Measurements from ENCODE around the gene GPR27. TPM values are rescaled to one million over a fixed set of nuclear protein-coding genes. Genes with fewer than 3 reads are reported as not detected.

Gene GPR27
- total RNA-seq, 1 experiment from 2014 or later, result 15.5 TPM

DNA sequence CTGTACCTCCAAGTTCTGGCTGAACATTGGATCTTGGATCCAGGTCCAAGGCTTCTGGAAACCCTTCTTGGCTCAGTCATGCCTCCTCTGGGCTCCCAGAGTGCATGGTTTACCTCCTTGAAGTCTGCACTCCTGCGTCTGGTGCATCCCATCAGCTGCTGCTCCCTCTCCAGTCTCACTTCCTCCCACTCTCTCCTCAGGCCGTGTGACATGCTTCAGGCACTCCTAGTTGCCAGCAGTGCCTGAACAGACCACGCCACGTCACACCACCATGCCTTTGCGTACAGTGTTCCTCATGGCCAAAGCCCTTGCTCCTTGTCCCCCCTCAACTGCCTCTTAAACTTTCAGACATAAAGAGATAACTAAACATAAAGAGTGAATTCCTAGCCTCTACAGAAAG lies 5.7 kb downstream of the GPR27 start:
- H2BK5ac ChIP-seq (ENCODE audit: insufficient read length, low read length), result no peak overlapping the region
- Mint-ChIP-seq H3K27me3 (ENCODE audit: low read depth) (peaks cover 22% of the 10 kb centered on the region), H3K4me3 (no peak overlapping the region), H3K36me3 (ENCODE audit: insufficient read depth in 1 of 3, low read depth in 3 of 3) (peaks cover 0 to 4% (median 2%) of the 10 kb centered on the region in 3 experiments; a peak in 3 of 7 replicates), H3K9me3 (no peaks in the 10 kb centered on the region; a peak in 1 of 5 replicates), H3K27ac (no peak overlapping the region), H3K4me1 (peaks cover 11 to 12% of the 10 kb centered on the region in 2 experiments)
- no peaks in the 10 kb centered on the region for H3K79me1 ChIP-seq (ENCODE audit: insufficient read depth, low read depth, low read length, poor library complexity, severe bottlenecking)
- no CpG with 5 or more reads among the region's 5 CpGs for WGBS (ENCODE audit: extremely low coverage, insufficient read length, low lambda C conversion rate)
- peaks cover 4% of the 10 kb centered on the region for H3K23me2 ChIP-seq (ENCODE audit: insufficient read length, low read depth, low read length, poor library complexity, severe bottlenecking)
- H3K4me1 ChIP-seq (ENCODE audit: insufficient read depth, low read length), result no peaks in the 10 kb centered on the region
- H3K56ac ChIP-seq (ENCODE audit: insufficient read length, low read depth, low read length), result no peak overlapping the region
- no peak overlapping the region for H4K5ac ChIP-seq (ENCODE audit: insufficient read length, low read depth, low read length)
- no peak overlapping the region for H2BK12ac ChIP-seq (ENCODE audit: insufficient read length, low read depth, low read length)
- H3K9ac ChIP-seq (ENCODE audit: extremely low read depth, insufficient read length, low read length), result no peak overlapping the region
- no peaks in the 10 kb centered on the region for H4K20me1 ChIP-seq (ENCODE audit: control insufficient read depth, insufficient read depth, insufficient read length)
- H3K4ac ChIP-seq (ENCODE audit: low read depth, low read length), result no peak overlapping the region
- H2AFZ ChIP-seq (ENCODE audit: low read length), result no peak overlapping the region
- no peak overlapping the region for H2AK5ac ChIP-seq (ENCODE audit: insufficient read length, low read length)
- no peaks in the 10 kb centered on the region for H3K27me3 ChIP-seq (ENCODE audit: insufficient read depth, low read length)
- no peak overlapping the region for H3K27ac ChIP-seq (ENCODE audit: insufficient read length, low read depth, low read length)
- TF ChIP-seq, protein P1, sequence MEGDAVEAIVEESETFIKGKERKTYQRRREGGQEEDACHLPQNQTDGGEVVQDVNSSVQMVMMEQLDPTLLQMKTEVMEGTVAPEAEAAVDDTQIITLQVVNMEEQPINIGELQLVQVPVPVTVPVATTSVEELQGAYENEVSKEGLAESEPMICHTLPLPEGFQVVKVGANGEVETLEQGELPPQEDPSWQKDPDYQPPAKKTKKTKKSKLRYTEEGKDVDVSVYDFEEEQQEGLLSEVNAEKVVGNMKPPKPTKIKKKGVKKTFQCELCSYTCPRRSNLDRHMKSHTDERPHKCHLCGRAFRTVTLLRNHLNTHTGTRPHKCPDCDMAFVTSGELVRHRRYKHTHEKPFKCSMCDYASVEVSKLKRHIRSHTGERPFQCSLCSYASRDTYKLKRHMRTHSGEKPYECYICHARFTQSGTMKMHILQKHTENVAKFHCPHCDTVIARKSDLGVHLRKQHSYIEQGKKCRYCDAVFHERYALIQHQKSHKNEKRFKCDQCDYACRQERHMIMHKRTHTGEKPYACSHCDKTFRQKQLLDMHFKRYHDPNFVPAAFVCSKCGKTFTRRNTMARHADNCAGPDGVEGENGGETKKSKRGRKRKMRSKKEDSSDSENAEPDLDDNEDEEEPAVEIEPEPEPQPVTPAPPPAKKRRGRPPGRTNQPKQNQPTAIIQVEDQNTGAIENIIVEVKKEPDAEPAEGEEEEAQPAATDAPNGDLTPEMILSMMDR (conservative IDR thresholded peaks at IDR 0.05), result no peak
- no peak overlapping the region for H4K8ac ChIP-seq (replicated peaks; ENCODE audit: insufficient read length, low read depth, low read length)
- no peak overlapping the region for H3K14ac ChIP-seq (ENCODE audit: insufficient read depth, low read length)
- no peak overlapping the region for H3K23ac ChIP-seq (ENCODE audit: insufficient read length, low read depth, low read length)
- H2BK20ac ChIP-seq (ENCODE audit: low read depth, low read length, poor library complexity, severe bottlenecking), result no peak overlapping the region
- no peaks in the 10 kb centered on the region for H3K79me2 ChIP-seq (ENCODE audit: insufficient read depth, low read length)
- no peak overlapping the region for H3K18ac ChIP-seq (ENCODE audit: insufficient read length, low read depth, low read length)
- no peak overlapping the region for H3K4me2 ChIP-seq (ENCODE audit: insufficient read depth, insufficient read length, low read length)
- H2BK15ac ChIP-seq (ENCODE audit: low read depth, low read length), result no peak overlapping the region
- DNase-seq, result no peak
- no peak overlapping the region for H4K91ac ChIP-seq (ENCODE audit: insufficient read length, low read depth, low read length)
- no peak overlapping the region for H2BK120ac ChIP-seq (ENCODE audit: low read depth, low read length, poor library complexity, severe bottlenecking)
- no peaks in the 10 kb centered on the region for H3K9me3 ChIP-seq (ENCODE audit: control insufficient read depth, low read depth, low read length)
- H3T11ph ChIP-seq (ENCODE audit: low read length), result no peak overlapping the region

All from H9 (cell line).